ENCODE data around the gene SPPL3. TPM values are rescaled to one million over a fixed set of nuclear protein-coding genes. Genes with fewer than 3 reads are reported as not detected.

Gene SPPL3
- total and polyA plus RNA-seq, 7 experiments from 2014 or later = 22.8 to 51.8 (median 47.5) TPM

- Mint-ChIP-seq H3K4me1 (peaks cover 31 to 70% (median 63%) of the 10 kb centered on the region in 7 donors), H3K27ac (peak overlapping the region in 3 of 9 donors; percentile 14 to 46 (median 32)), H3K4me3 (no peak overlapping the region), H3K36me3 (peaks cover 0 to 1% (median 0%) of the 10 kb centered on the region in 5 donors), H3K27me3 (no peaks in the 10 kb centered on the region), H3K9me3 (no peaks in the 10 kb centered on the region)
- DNase-seq (no peak), ATAC-seq (no peak)
- intact Hi-C loops (cut with micrococcal nuclease) = no loop called here
- ChIA-PET CTCF (no interaction called here), POLR2A (interaction anchor here (1.1 kb wide), 1 partner anchor 10 kb away, joined by 3 read pairs; no protein-coding TSS in a partner anchor)
- Histone ChIP-seq H3K9me3 (ENCODE audit: control insufficient read depth in 2 of 3, low read length in 3 of 3) (no peaks in the 10 kb centered on the region), H3K4me1 (ENCODE audit: control insufficient read depth in 2 of 2, insufficient read depth in 2 of 2, low read length in 2 of 2) (peaks cover 0 to 13% of the 10 kb centered on the region in 2 donors), H3K36me3 (ENCODE audit: control insufficient read depth in 2 of 3, insufficient read depth in 3 of 3, low read length in 3 of 3) (no peaks in the 10 kb centered on the region), H3K27ac (ENCODE audit: low read depth, low read length) (no peak overlapping the region), H3K4me3 (ENCODE audit: low read length) (no peak overlapping the region), H3K27me3 (ENCODE audit: control insufficient read depth in 2 of 2, insufficient read depth in 2 of 2, low read length in 2 of 2) (no peaks in the 10 kb centered on the region)
These were observed 85.7 kb downstream of the SPPL3 start for GRCh38 chr12:120818416-120818815.

- no peaks in the 10 kb centered on the region for H3K27me3 ChIP-seq (ENCODE audit: control insufficient read depth in 2 of 2, insufficient read depth in 2 of 2, low read length in 2 of 2)
- ATAC-seq (no peak), DNase-seq (no peak)
- ChIA-PET CTCF (no interaction called here), POLR2A (interaction anchor here (1.1 kb wide), 1 partner anchor 10 kb away, joined by 3 read pairs; no protein-coding TSS in a partner anchor)
- H3K27ac ChIP-seq (ENCODE audit: low read depth, low read length) = no peak overlapping the region
- peaks cover 0 to 3% (median 2%) of the 10 kb centered on the region in 5 donors for H3K36me3 Mint-ChIP-seq
- H3K4me3 ChIP-seq (ENCODE audit: low read length) = no peak overlapping the region
- intact Hi-C loops (cut with micrococcal nuclease) = no loop called here
- no peaks in the 10 kb centered on the region for H3K9me3 Mint-ChIP-seq
- peaks cover 27 to 66% (median 59%) of the 10 kb centered on the region in 7 donors for H3K4me1 Mint-ChIP-seq
- H3K9me3 ChIP-seq (ENCODE audit: control insufficient read depth in 2 of 3, low read length in 3 of 3) = no peaks in the 10 kb centered on the region
- peak overlapping the region in 3 of 9 donors; percentile 22 to 25 (median 22) for H3K27ac Mint-ChIP-seq
- no peaks in the 10 kb centered on the region for H3K27me3 Mint-ChIP-seq
- H3K4me1 ChIP-seq (ENCODE audit: control insufficient read depth in 2 of 2, insufficient read depth in 2 of 2, low read length in 2 of 2) = peaks cover 0 to 11% of the 10 kb centered on the region in 2 donors
- no peak overlapping the region for H3K4me3 Mint-ChIP-seq
- H3K36me3 ChIP-seq (ENCODE audit: control insufficient read depth in 2 of 3, insufficient read depth in 3 of 3, low read length in 3 of 3) = no peaks in the 10 kb centered on the region
These were observed 86.4 kb downstream of the SPPL3 start for GRCh38 chr12:120817559-120818330.

- Histone ChIP-seq H3K4me3 (ENCODE audit: low read length) (no peak overlapping the region), H3K27me3 (ENCODE audit: control insufficient read depth in 2 of 2, insufficient read depth in 2 of 2, low read length in 2 of 2) (no peaks in the 10 kb centered on the region), H3K36me3 (ENCODE audit: control insufficient read depth in 2 of 3, insufficient read depth in 3 of 3, low read length in 3 of 3) (no peaks in the 10 kb centered on the region), H3K9me3 (ENCODE audit: control insufficient read depth in 2 of 3, low read length in 3 of 3) (no peaks in the 10 kb centered on the region), H3K27ac (ENCODE audit: low read depth, low read length) (no peak overlapping the region), H3K4me1 (ENCODE audit: control insufficient read depth in 2 of 2, insufficient read depth in 2 of 2, low read length in 2 of 2) (peaks cover 0 to 5% of the 10 kb centered on the region in 2 donors)
- no peak for ATAC-seq
- no peaks in the 10 kb centered on the region for H3K27me3 Mint-ChIP-seq
- DNase-seq = no peak
- POLR2A ChIA-PET = no interaction called here
- peaks cover 0 to 1% (median 0%) of the 10 kb centered on the region in 11 donors for H3K9me3 Mint-ChIP-seq
- no peak overlapping the region for H3K27ac Mint-ChIP-seq
- H3K4me3 Mint-ChIP-seq = no peak overlapping the region
- peaks cover 0 to 13% (median 8%) of the 10 kb centered on the region in 5 donors for H3K36me3 Mint-ChIP-seq
- CTCF ChIA-PET = interaction anchor here (0.7 kb wide), 1 partner anchor 156 kb away, joined by 3 read pairs; no protein-coding TSS in a partner anchor
- intact Hi-C loops (cut with micrococcal nuclease) = no loop called here
- H3K4me1 Mint-ChIP-seq = peaks cover 19 to 64% (median 56%) of the 10 kb centered on the region in 7 donors
These were observed 87.8 kb downstream of the SPPL3 start for GRCh38 chr12:120816363-120816762.

- H3K27ac ChIP-seq (ENCODE audit: low read depth, low read length) = no peak overlapping the region
These were observed 89.2 kb downstream of the SPPL3 start for GRCh38 chr12:120814903-120815429.

GRCh38 chr12:120814203-120814902 is 89.8 kb downstream of the SPPL3 start:
- H3K27ac Mint-ChIP-seq = peak overlapping the region in 1 of 9 donors; percentile 5
- Histone ChIP-seq H3K4me3 (ENCODE audit: low read length) (no peak overlapping the region), H3K9me3 (ENCODE audit: control insufficient read depth in 2 of 3, low read length in 3 of 3) (no peaks in the 10 kb centered on the region), H3K27me3 (ENCODE audit: control insufficient read depth in 2 of 2, insufficient read depth in 2 of 2, low read length in 2 of 2) (no peaks in the 10 kb centered on the region), H3K36me3 (ENCODE audit: control insufficient read depth in 2 of 3, insufficient read depth in 3 of 3, low read length in 3 of 3) (peaks cover 0 to 2% (median 0%) of the 10 kb centered on the region in 3 experiments), H3K4me1 (ENCODE audit: control insufficient read depth in 2 of 2, insufficient read depth in 2 of 2, low read length in 2 of 2) (no peaks in the 10 kb centered on the region), H3K27ac (ENCODE audit: low read depth, low read length) (no peak overlapping the region)
- ATAC-seq (no peak), DNase-seq (no peak)
- intact Hi-C loops (cut with micrococcal nuclease) = no loop called here
- H3K4me3 Mint-ChIP-seq = no peak overlapping the region
- peaks cover 0 to 1% (median 0%) of the 10 kb centered on the region in 11 donors for H3K9me3 Mint-ChIP-seq
- ChIA-PET POLR2A (no interaction called here), CTCF (no interaction called here)
- no peaks in the 10 kb centered on the region for H3K27me3 Mint-ChIP-seq
- peaks cover 4 to 28% (median 18%) of the 10 kb centered on the region in 5 donors for H3K36me3 Mint-ChIP-seq
- H3K4me1 Mint-ChIP-seq = peaks cover 17 to 66% (median 50%) of the 10 kb centered on the region in 7 donors

More at GRCh38 chr12:120814903-120815429, 89.2 kb downstream of the SPPL3 start:
- ChIA-PET CTCF (no interaction called here), POLR2A (no interaction called here)
- Mint-ChIP-seq H3K27me3 (no peaks in the 10 kb centered on the region), H3K9me3 (peaks cover 0 to 1% (median 0%) of the 10 kb centered on the region in 11 donors), H3K4me1 (peaks cover 17 to 67% (median 51%) of the 10 kb centered on the region in 7 donors), H3K4me3 (no peak overlapping the region), H3K27ac (peak overlapping the region in 1 of 9 donors; percentile 8), H3K36me3 (peaks cover 4 to 25% (median 14%) of the 10 kb centered on the region in 5 donors)
- no peaks in the 10 kb centered on the region for H3K36me3 ChIP-seq (ENCODE audit: control insufficient read depth in 2 of 3, insufficient read depth in 3 of 3, low read length in 3 of 3)
- no peak for DNase-seq
- H3K4me1 ChIP-seq (ENCODE audit: control insufficient read depth in 2 of 2, insufficient read depth in 2 of 2, low read length in 2 of 2) = no peaks in the 10 kb centered on the region
- H3K4me3 ChIP-seq (ENCODE audit: low read length) = no peak overlapping the region
- no peaks in the 10 kb centered on the region for H3K27me3 ChIP-seq (ENCODE audit: control insufficient read depth in 2 of 2, insufficient read depth in 2 of 2, low read length in 2 of 2)
- intact Hi-C loops (cut with micrococcal nuclease) = no loop called here
- H3K9me3 ChIP-seq (ENCODE audit: control insufficient read depth in 2 of 3, low read length in 3 of 3) = no peaks in the 10 kb centered on the region
- ATAC-seq = no peak

GRCh38 chr12:120813588-120814153 is 90.5 kb downstream of the SPPL3 start:
- Histone ChIP-seq H3K27me3 (ENCODE audit: control insufficient read depth in 2 of 2, insufficient read depth in 2 of 2, low read length in 2 of 2) (no peaks in the 10 kb centered on the region), H3K4me1 (ENCODE audit: control insufficient read depth in 2 of 2, insufficient read depth in 2 of 2, low read length in 2 of 2) (no peaks in the 10 kb centered on the region), H3K27ac (ENCODE audit: low read depth, low read length) (no peak overlapping the region), H3K36me3 (ENCODE audit: control insufficient read depth in 2 of 3, insufficient read depth in 3 of 3, low read length in 3 of 3) (peaks cover 0 to 4% (median 2%) of the 10 kb centered on the region in 3 experiments), H3K4me3 (ENCODE audit: low read length) (no peak overlapping the region), H3K9me3 (ENCODE audit: control insufficient read depth in 2 of 3, low read length in 3 of 3) (no peaks in the 10 kb centered on the region)
- no peak overlapping the region for H3K4me3 Mint-ChIP-seq
- DNase-seq = no peak
- peaks cover 17 to 62% (median 45%) of the 10 kb centered on the region in 7 donors for H3K4me1 Mint-ChIP-seq
- ChIA-PET CTCF (no interaction called here), POLR2A (no interaction called here)
- H3K9me3 Mint-ChIP-seq = peaks cover 0 to 1% (median 0%) of the 10 kb centered on the region in 11 donors
- no peak overlapping the region for H3K27ac Mint-ChIP-seq
- peaks cover 4 to 32% (median 19%) of the 10 kb centered on the region in 5 donors for H3K36me3 Mint-ChIP-seq
- intact Hi-C loops (cut with micrococcal nuclease) = no loop called here
- no peaks in the 10 kb centered on the region for H3K27me3 Mint-ChIP-seq
- ATAC-seq = no peak
